Astrocyte (in vitro differentiated cells and primary cell): ENCODE data around the gene GDI2.

Experiments used
- CTCF ChIP-seq: IDR thresholded peaks from 2 replicates; pipeline ENCODE4 v1.5.1; 2011; ENCODE audit warnings: low read depth, mild to moderate bottlenecking, inconsistent platforms, low read length, moderate library complexity; ENCODE audit not compliant: insufficient read depth
- EZH2 ChIP-seq: IDR thresholded peaks from 2 replicates; pipeline ENCODE4 v1.6.1; 2012; ENCODE audit warnings: mild to moderate bottlenecking, low read length, inconsistent platforms; ENCODE audit not compliant: insufficient read depth

DNA sequence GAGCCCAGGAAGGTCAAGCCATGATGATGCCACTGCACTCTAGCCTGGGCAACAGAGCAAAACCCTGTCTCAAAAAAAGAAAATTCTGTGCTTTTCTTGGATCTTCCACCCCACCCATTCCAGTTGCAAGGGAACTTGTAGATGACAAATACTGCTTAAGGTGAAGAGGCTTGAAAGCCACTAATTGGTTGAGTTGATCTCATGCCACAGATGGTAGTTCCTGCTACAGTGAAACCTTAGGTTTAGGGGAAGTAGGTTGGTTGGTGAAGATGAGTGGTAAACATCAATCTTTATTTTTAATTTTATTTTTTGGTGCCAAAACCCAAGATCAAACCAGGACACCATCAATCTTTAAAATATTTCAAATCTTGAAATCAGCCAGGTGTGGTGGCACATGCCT lies 2.9 kb upstream of the GDI2 start:
- TF ChIP-seq CTCF (no peak), EZH2 (no peak)
